Amygdala (tissue), 56 donors: ENCODE results near the gene C9.
A peak's percentile ranks its signal among the peaks of the same experiment; 100 is the strongest.
"Not testable (repeated sequence)": the region's sequence is repeated elsewhere in the genome, so short reads cannot be mapped to it uniquely, and the experiment has no call there.

Source experiments
- DNase-seq, 56 donors: peaks; one replicate each; lab custom pipeline; 2025; lab: John Stamatoyannopoulos, UW

The C9 gene

DNA sequence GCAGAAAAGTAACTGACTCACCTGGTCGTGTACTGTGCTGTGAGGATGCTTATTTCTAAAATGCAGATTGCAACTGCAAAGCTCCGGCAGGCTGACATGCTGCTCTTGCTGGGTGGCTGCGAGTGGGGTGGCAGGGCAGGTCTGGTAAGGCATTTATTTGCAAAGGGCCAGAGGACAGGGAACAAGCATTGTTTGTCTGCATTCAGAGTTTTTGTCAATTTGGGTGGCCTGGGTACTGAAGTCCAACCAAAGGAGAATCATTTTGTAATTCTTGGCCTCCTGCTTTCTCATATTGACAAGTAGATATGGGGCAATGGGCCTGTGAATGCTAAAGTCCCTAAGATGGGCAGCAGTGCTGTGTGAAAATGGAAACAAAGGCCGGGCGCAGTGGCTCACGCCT lies at the start of gene C9:
Gene C9 (minus strand): TSS at position 129 of the 400 bp plus-strand sequence. CDS start 31 bp downstream, at position 98.
- no peak for DNase-seq

DNA sequence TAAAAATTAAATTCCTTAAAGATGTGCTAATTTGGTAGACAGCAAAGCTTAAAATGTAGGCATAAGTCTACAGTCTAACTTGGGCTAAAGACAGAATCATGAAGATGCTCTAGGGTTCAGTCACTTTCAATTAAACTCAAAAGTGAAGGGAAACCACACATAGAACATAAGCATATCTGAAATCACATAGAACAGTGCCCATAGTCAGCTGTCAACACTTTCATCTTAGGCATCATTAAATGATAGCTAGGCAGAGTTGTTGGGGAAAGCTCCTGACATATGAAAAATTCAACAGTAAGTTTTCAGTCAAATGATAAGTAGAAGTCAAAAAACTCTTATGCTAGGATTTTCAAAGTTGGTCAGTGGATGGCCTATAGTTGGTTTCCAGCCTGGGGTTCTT lies 49.5 kb upstream of the C9 start:
- DNase-seq, result no peak

- no peak for DNase-seq
These were observed 48.6 kb upstream of the C9 start for GRCh38 chr5:39412721-39413394.

GRCh38 chr5:39411985-39412384 lies 47.7 kb upstream of the C9 start:
- no peak for DNase-seq

- DNase-seq, result no peak
These were observed 46.8 kb upstream of the C9 start for GRCh38 chr5:39411061-39411460.

DNA sequence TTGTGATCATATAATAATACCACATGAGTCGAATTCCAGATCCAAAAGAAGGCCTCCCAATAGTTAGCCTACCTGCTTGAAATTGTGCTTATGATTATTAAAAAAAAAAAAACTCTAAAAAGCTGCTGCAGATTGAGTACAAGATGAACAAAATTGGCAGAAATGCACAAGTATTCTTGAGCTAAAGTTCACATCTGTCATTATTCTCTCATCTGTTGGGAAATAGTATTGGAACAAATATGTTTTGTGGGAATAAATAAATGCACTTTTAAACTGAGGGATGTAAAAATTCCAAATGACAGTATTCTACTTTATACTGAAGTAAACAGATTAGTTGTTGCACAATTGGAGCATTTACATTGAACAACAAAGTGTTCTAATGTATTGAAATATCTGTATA lies 44.7 kb upstream of the C9 start:
- no peak for DNase-seq

GRCh38 chr5:39405083-39405843 lies 41.0 kb upstream of the C9 start:
- no peak for DNase-seq

- DNase-seq, result not testable (repeated sequence)
These were observed 39.5 kb upstream of the C9 start for GRCh38 chr5:39403761-39404160.

- DNase-seq, result not testable (repeated sequence)
These were observed 37.8 kb upstream of the C9 start for GRCh38 chr5:39402140-39402539.

- DNase-seq, result no peak
These were observed 36.7 kb upstream of the C9 start for GRCh38 chr5:39400713-39401578.

GRCh38 chr5:39399135-39400036 lies 35.1 kb upstream of the C9 start:
- peak in 2 of 56 donors; percentile 3 to 27 for DNase-seq

GRCh38 chr5:39396843-39397242 lies 32.5 kb upstream of the C9 start:
- no peak for DNase-seq

- no peak for DNase-seq
These were observed 31.2 kb upstream of the C9 start for GRCh38 chr5:39395521-39395920.

DNA sequence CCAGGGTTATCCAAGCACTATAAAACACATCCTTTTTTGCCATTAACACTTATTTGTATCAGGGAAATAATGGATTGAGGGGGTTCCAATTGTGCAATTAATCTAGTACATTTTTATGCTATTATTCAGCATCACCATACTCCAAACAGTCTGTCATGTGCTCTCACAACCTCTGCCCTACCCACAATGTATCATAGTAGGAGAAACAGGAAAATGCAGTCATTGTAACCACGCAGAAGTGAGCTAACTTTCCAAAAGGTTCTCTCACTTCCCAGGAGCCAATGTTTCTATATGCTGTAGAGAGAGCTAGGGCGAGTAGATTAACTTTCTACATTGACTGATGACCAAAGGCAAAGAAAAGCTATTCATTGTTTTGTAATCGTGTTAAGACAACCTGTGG lies 30.7 kb upstream of the C9 start:
- no peak for DNase-seq

DNA sequence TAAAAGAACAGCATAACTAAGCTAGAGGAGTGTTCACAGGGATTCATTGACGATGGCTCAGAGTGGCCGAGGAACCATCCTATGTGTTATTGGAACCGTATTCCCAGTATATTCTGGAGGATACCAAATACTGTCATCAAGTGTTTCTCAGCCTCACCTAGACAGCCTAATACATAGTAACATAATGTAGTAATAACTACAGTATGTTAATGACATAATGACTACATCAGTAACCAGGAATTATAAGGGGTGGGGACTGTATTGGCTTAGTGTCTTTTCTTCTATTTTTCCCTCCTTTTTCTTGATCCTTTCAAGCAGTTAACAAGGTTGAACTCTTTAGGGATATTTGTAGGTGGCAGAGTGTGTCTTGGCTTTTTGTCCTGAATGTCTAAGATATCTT lies 26.6 kb upstream of the C9 start:
- DNase-seq, result no peak

GRCh38 chr5:39387293-39387692 lies 23.0 kb upstream of the C9 start:
- no peak for DNase-seq

GRCh38 chr5:39384271-39384670 lies 20.0 kb upstream of the C9 start:
- DNase-seq, result no peak

- DNase-seq, result no peak
These were observed 17.1 kb upstream of the C9 start for GRCh38 chr5:39381376-39381775.

- peak in 6 of 56 donors; percentile 2 to 27 (median 5) for DNase-seq
These were observed 15.4 kb upstream of the C9 start for GRCh38 chr5:39379693-39380092.

GRCh38 chr5:39377613-39378012 lies 13.3 kb upstream of the C9 start:
- DNase-seq, result no peak
